GM23248 (cell line): Measurements from ENCODE around the gene RPL37A. TPM values are rescaled to one million over a fixed set of nuclear protein-coding genes. Genes with fewer than 3 reads are reported as not detected.

ENCODE experiments used
- DNase-seq: peaks from one replicate; pipeline ENCODE4 v3.0.0-alpha.2; 2015
- H2AFZ ChIP-seq: fragments of 200-600 bp; sonication (generic); 2 replicates; pipeline ENCODE4 v1.6.1; 2016; ENCODE audit warnings: antibody characterized with exemption
- H3F3A ChIP-seq: fragments of 200-600 bp; sonication (generic); 2 replicates; pipeline ENCODE4 v1.6.1; 2016; ENCODE audit warnings: mild to moderate bottlenecking, antibody characterized with exemption, mixed run types; ENCODE audit not compliant: insufficient read depth
- H3K27ac ChIP-seq: fragments of 200-600 bp; sonication (generic); 2 replicates; pipeline ENCODE4 v1.5.1; 2016; ENCODE audit warnings: mild to moderate bottlenecking
- H3K27me3 ChIP-seq: fragments of 200-600 bp; sonication (generic); replicated peaks from 2 replicates; pipeline ENCODE4 v1.6.1; 2016; ENCODE audit warnings: mild to moderate bottlenecking; ENCODE audit not compliant: insufficient read depth
- H3K36me3 ChIP-seq: fragments of 200-600 bp; sonication (generic); 2 replicates; pipeline ENCODE4 v1.6.1; 2016; ENCODE audit warnings: low read depth, mild to moderate bottlenecking
- H3K4me1 ChIP-seq: fragments of 200-600 bp; sonication (generic); 2 replicates; pipeline ENCODE4 v1.6.1; 2016; ENCODE audit warnings: mild to moderate bottlenecking; ENCODE audit not compliant: insufficient read depth
- H3K4me2 ChIP-seq: fragments of 200-600 bp; sonication (generic); one replicate; pipeline ENCODE4 v1.6.1; 2016; ENCODE audit warnings: mild to moderate bottlenecking; ENCODE audit not compliant: unreplicated experiment
- H3K4me3 ChIP-seq: fragments of 200-600 bp; sonication (generic); 2 replicates; pipeline ENCODE4 v1.5.1; 2016; ENCODE audit warnings: mild to moderate bottlenecking
- H3K79me2 ChIP-seq: fragments of 200-600 bp; sonication (generic); 2 replicates; pipeline ENCODE4 v1.6.1; 2016; ENCODE audit warnings: mild to moderate bottlenecking; ENCODE audit not compliant: insufficient read depth
- H3K9ac ChIP-seq: fragments of 200-600 bp; sonication (generic); 2 replicates; pipeline ENCODE4 v1.6.1; 2016; ENCODE audit warnings: mild to moderate bottlenecking
- H3K9me2 ChIP-seq: fragments of 200-600 bp; sonication (generic); 2 replicates; pipeline ENCODE4 v1.6.1; 2016; ENCODE audit warnings: mixed run types, mild to moderate bottlenecking, moderate library complexity; ENCODE audit not compliant: insufficient read depth
- H3K9me3 ChIP-seq: fragments of 200-600 bp; sonication (generic); one replicate; pipeline ENCODE4 v1.6.1; 2017; ENCODE audit warnings: low read depth
- H4K20me1 ChIP-seq: fragments of 200-600 bp; sonication (generic); 2 replicates; pipeline ENCODE4 v1.6.0; 2016; ENCODE audit not compliant: insufficient read depth
- EZH2 ChIP-seq: fragments of 200-600 bp; sonication (generic); IDR thresholded peaks from 2 replicates; pipeline ENCODE4 v1.6.1; 2018; ENCODE audit warnings: antibody characterized with exemption, mild to moderate bottlenecking; ENCODE audit not compliant: insufficient read depth, poor library complexity, severe bottlenecking
- EZH2phosphoT487 ChIP-seq: fragments of 200-600 bp; sonication (generic); IDR thresholded peaks from 2 replicates; pipeline ENCODE4 v1.6.1; 2018; ENCODE audit warnings: antibody characterized with exemption, moderate library complexity, mild to moderate bottlenecking, low read depth; ENCODE audit not compliant: insufficient read depth
- WGBS, 2 experiments: methylation state at CpG; one replicate each; pipeline ENCODE4 v1.1.6; 2015 to 2017; ENCODE audit warnings: low lambda C conversion rate in 2 of 2, low coverage in 1 of 2; ENCODE audit errors: missing lambda C conversion rate in 2 of 2; 5-methylcytosine and 5-hydroxymethylcytosine counted together
- in situ Hi-C: fragments of 300-500 bp; cut with MboI; formaldehyde crosslinking; loops from 2 replicates; pipeline ENCODE4 v1.15.0; 2020
- polyA plus RNA-seq: library from polyadenylated mRNA; unstranded; fragments of >200 nt; fragmentation: Nextera tagmentation; extraction: Ambion mirVana; gene quantifications from 2 replicates; pipeline ENCODE4 v1.2.1, GENCODE V29; 2016
- total RNA-seq: library from RNA; depleted of rRNA; stranded (reverse); fragments of >200 nt; shearing (Covaris generic); gene quantifications from 2 replicates; pipeline ENCODE4 v1.2.3, GENCODE V29; 2014

RPL37A gene
- total and polyA plus RNA-seq, 2 experiments from 2014 or later = 979 to 1,708 TPM

DNA sequence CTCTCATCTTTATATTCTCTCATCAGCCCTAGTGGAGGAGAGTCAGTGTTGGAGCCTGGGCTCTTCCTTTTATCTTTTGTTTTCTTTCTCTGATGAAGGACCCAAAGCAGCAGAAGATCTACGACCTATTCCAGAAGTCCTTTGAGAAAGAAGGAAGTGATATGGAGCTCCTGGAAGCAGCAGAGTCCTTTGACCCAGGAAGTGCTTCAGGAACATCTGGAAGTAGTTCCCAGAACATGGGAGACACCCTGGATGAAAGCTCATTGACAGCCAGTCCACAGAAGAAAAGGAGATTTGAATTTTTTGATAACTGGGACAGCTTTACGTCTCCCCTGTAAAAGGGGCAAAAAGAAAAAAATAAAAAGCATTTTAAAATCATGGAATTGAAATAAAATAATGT is 16.0 kb upstream of the RPL37A start:
- TF ChIP-seq EZH2phosphoT487 (no peak), EZH2 (no peak)
- H3K4me2 ChIP-seq = no peak overlapping the region
- H3K9me3 ChIP-seq = no peaks in the 10 kb centered on the region
- in situ Hi-C loops = no loop called here
- H3F3A ChIP-seq = peaks cover 13% of the 10 kb centered on the region
- no peak overlapping the region for H3K9ac ChIP-seq
- peaks cover 11% of the 10 kb centered on the region for H3K4me1 ChIP-seq
- no peak for DNase-seq
- WGBS, 2 experiments = 93 to 100% methylated on average over 2 of the region's 2 CpGs
- H3K4me3 ChIP-seq = no peak overlapping the region
- no peaks in the 10 kb centered on the region for H3K27me3 ChIP-seq
- no peaks in the 10 kb centered on the region for H3K9me2 ChIP-seq
- H2AFZ ChIP-seq = no peak overlapping the region
- no peaks in the 10 kb centered on the region for H3K79me2 ChIP-seq
- peaks cover 18% of the 10 kb centered on the region for H3K36me3 ChIP-seq
- no peak overlapping the region for H3K27ac ChIP-seq
- H4K20me1 ChIP-seq = no peaks in the 10 kb centered on the region

DNA sequence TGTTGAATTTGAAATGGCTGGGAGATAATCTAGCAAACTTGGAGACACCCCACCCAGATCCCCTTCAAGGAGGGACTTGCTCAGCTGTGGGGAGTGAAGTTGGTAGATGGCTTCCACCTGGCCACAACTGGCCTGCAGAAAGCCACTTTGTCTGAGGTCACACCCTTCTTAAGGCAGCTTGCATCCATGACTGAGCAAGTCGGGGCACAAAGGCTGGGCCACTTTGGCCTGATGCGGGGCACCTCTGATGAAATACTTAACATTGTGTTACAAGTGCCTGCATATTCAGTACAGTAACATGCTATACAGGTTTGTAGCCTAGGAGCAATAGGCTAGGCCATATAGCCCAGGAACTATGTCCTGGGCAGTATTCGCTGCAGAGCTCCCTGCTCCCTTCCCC is 13.4 kb upstream of the RPL37A start:
- no peaks in the 10 kb centered on the region for H4K20me1 ChIP-seq
- no peak overlapping the region for H3K9ac ChIP-seq
- H3K79me2 ChIP-seq = no peaks in the 10 kb centered on the region
- TF ChIP-seq EZH2 (no peak), EZH2phosphoT487 (no peak)
- no peak overlapping the region for H3K4me2 ChIP-seq
- no peak overlapping the region for H2AFZ ChIP-seq
- WGBS, 2 experiments = 98 to 100% methylated on average over 3 of the region's 3 CpGs
- in situ Hi-C loops = no loop called here
- peaks cover 9% of the 10 kb centered on the region for H3K36me3 ChIP-seq
- H3K27ac ChIP-seq = no peak overlapping the region
- H3K4me3 ChIP-seq = no peak overlapping the region
- H3K9me3 ChIP-seq = no peaks in the 10 kb centered on the region
- no peaks in the 10 kb centered on the region for H3K27me3 ChIP-seq
- H3K9me2 ChIP-seq = no peaks in the 10 kb centered on the region; the same call in 1 of the 2 replicates
- peaks cover 9% of the 10 kb centered on the region for H3K4me1 ChIP-seq
- DNase-seq = no peak
- H3F3A ChIP-seq = peaks cover 11% of the 10 kb centered on the region

DNA sequence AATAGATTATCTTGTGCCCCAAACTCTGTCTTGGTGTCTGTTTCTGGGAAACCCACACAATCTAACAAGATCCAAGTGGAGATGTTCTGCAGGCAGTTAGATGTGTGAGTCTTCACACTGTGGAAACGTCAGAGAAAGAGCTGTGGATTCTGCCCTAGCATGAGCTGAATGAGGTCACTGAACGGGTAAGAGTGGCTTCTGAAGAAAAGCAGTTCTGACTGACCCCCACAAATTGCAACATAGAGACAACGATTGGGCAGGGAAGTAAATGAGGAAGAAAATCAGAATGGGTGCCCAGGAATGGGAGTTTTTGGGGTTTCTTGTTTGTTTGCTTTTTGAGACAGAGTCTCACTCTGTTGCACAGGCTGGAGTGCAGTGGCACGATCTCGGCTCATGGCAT is 12.9 kb upstream of the RPL37A start:
- Histone ChIP-seq H2AFZ (no peak overlapping the region), H3K79me2 (no peaks in the 10 kb centered on the region), H3F3A (peaks cover 16% of the 10 kb centered on the region), H3K9ac (no peak overlapping the region), H3K27me3 (no peaks in the 10 kb centered on the region), H3K4me3 (no peak overlapping the region), H3K9me2 (no peaks in the 10 kb centered on the region; the same call in 1 of the 2 replicates), H4K20me1 (no peaks in the 10 kb centered on the region), H3K9me3 (no peaks in the 10 kb centered on the region), H3K27ac (no peak overlapping the region), H3K36me3 (peaks cover 9% of the 10 kb centered on the region), H3K4me2 (no peak overlapping the region), H3K4me1 (peaks cover 14% of the 10 kb centered on the region)
- 73 to 74% methylated on average over 5 of the region's 5 CpGs for WGBS, 2 experiments
- DNase-seq = no peak
- TF ChIP-seq EZH2phosphoT487 (no peak), EZH2 (no peak)
- in situ Hi-C loops = no loop called here

DNA sequence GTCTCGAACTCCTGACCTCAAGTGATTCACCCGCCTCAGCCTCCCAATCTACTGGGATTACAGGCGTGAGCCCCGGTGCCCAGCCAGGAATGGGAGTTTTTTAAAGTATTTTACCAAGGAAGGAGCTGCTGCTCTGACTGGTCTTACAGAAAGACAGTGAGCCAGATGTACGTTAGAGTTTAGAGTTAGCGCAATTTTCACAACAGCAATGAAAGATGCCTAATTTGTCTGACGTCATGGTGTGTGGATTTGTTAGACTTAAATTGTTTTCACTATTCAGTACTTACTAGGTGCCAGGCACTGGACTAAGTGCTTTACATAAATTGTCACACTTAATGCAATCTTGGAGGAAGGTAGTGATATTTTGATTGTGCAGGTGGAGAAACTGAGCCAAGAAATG is 12.4 kb upstream of the RPL37A start:
- Histone ChIP-seq H3K27ac (no peak overlapping the region), H3F3A (peaks cover 16% of the 10 kb centered on the region)

DNA sequence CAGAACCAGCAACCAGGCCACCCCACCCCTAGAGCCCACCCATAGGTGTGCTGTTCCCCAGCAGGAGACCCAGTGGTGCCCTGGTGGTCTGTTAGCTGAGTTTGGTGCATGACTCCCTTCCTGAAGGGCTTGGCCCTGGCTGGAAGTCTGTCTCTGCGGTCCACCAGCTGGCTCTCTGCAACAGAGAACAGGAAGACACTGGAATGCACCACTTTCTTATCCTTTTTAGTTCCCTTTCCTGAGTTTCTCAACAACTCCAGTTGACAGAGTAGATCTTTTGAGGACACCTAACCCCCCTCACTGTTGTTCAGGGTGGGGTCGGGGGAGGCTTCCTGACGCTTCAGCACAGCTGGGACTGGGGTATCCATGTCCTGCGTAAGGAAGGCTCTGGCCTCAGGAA is 11.9 kb upstream of the RPL37A start:
- H3K4me1 ChIP-seq = peaks cover 20% of the 10 kb centered on the region
- WGBS, 2 experiments = 72 to 74% methylated on average over 4 of the region's 4 CpGs

More for the DNA sequence above, 12.4 kb upstream of the RPL37A start:
- Histone ChIP-seq H3K36me3 (peaks cover 9% of the 10 kb centered on the region), H3K9me3 (no peaks in the 10 kb centered on the region), H3K9ac (no peak overlapping the region), H3K79me2 (no peaks in the 10 kb centered on the region), H4K20me1 (no peaks in the 10 kb centered on the region), H3K9me2 (no peaks in the 10 kb centered on the region; the same call in 1 of the 2 replicates), H3K4me3 (no peak overlapping the region), H3K4me2 (no peak overlapping the region), H2AFZ (no peak overlapping the region), H3K4me1 (peaks cover 18% of the 10 kb centered on the region), H3K27me3 (no peaks in the 10 kb centered on the region)
- DNase-seq = no peak
- in situ Hi-C loops = no loop called here
- 94 to 96% methylated on average over 7 of the region's 7 CpGs for WGBS, 2 experiments
- TF ChIP-seq EZH2phosphoT487 (no peak), EZH2 (no peak)

More for the DNA sequence above, 11.9 kb upstream of the RPL37A start:
- Histone ChIP-seq H3K9ac (no peak overlapping the region), H3F3A (peaks cover 18% of the 10 kb centered on the region), H3K9me3 (no peaks in the 10 kb centered on the region), H2AFZ (no peak overlapping the region), H3K36me3 (peaks cover 9% of the 10 kb centered on the region), H3K27me3 (no peaks in the 10 kb centered on the region), H3K4me2 (no peak overlapping the region), H4K20me1 (no peaks in the 10 kb centered on the region), H3K27ac (no peak overlapping the region), H3K9me2 (no peaks in the 10 kb centered on the region; the same call in 1 of the 2 replicates), H3K4me3 (no peak overlapping the region), H3K79me2 (no peaks in the 10 kb centered on the region)
- no peak for DNase-seq
- TF ChIP-seq EZH2phosphoT487 (no peak), EZH2 (no peak)
- in situ Hi-C loops = no loop called here
